Omental fat pad (tissue), 4 donors: ENCODE results near the gene DCHS1. TPM values are rescaled to one million over a fixed set of nuclear protein-coding genes. Genes with fewer than 3 reads are reported as not detected.

ENCODE experiments used
- ATAC-seq: fragments of 150-250 bp; one replicate; pipeline ENCODE4 v1.9.1; 2016; ENCODE audit warnings: mild to moderate bottlenecking, moderate library complexity; ENCODE audit not compliant: low FRiP score
- DNase-seq: peaks from one replicate; pipeline ENCODE4 v3.0.0-alpha.2; 2019; ENCODE audit warnings: low spot score
- CTCF ChIP-seq, 3 donors: fragments of 450-650 bp; IDR thresholded peaks; one replicate each; pipeline ENCODE4 v1.5.1; 2016 to 2017; ENCODE audit warnings: antibody characterized with exemption in 3 of 3, mild to moderate bottlenecking in 3 of 3, moderate library complexity in 2 of 3
- total RNA-seq, 4 donors: library from RNA; depleted of rRNA; stranded (reverse); fragments of >200 nt; gene quantifications; one replicate each; pipeline ENCODE4 v1.1.0, GENCODE V29; 2016

DCHS1 gene
- total RNA-seq, 4 donors from 2014 or later, result 12.6 to 26.3 (median 19.4) TPM

- TF ChIP-seq CTCF (IDR thresholded peaks at IDR 0.05), result no peak
- DNase-seq (no peak), ATAC-seq (no peak)
Observed at GRCh38 chr11:6657346-6657745, 1.7 kb upstream of the DCHS1 start.

DNA sequence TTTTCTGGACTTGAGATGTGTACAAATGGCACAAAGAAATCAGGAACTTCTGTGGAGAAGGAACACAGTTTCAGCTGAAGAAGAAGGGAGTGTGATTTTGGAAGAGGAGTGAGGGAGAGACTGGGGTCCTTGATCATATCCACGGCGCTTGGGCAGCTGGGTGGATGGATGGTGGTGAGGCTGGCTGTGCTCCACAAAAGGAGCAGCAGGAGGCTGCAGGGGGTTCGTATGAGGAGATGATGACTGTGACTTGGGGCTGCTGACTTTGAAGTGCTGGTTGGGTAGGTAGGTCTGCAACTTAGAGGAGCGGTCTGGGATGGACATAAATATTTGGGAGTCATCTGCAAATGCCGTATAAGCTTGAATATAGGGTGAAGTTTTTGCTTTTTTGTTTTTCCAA, 1.3 kb upstream of the DCHS1 start:
- DNase-seq (no peak), ATAC-seq (no peak)
- TF ChIP-seq CTCF (IDR thresholded peaks at IDR 0.05), result no peak

DNA sequence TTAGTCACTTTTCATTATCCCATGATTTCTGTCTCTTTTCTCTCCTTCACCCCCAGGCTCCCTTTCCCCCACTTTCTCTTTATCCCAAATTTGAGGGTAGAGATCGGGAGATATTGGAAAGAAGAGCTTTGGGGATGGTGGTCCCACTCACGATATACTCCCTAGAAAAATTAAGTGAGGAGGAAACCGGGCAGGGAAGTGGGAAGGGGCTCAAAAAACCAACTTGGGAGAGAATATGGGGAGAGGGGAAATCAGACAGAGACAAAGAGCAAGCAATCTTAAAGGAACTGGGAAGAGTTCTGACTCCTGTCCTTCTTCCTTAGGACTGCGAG, 941 bp upstream of the DCHS1 start:
- no peak for DNase-seq
- no peak for TF ChIP-seq CTCF (IDR thresholded peaks at IDR 0.05)

DNA sequence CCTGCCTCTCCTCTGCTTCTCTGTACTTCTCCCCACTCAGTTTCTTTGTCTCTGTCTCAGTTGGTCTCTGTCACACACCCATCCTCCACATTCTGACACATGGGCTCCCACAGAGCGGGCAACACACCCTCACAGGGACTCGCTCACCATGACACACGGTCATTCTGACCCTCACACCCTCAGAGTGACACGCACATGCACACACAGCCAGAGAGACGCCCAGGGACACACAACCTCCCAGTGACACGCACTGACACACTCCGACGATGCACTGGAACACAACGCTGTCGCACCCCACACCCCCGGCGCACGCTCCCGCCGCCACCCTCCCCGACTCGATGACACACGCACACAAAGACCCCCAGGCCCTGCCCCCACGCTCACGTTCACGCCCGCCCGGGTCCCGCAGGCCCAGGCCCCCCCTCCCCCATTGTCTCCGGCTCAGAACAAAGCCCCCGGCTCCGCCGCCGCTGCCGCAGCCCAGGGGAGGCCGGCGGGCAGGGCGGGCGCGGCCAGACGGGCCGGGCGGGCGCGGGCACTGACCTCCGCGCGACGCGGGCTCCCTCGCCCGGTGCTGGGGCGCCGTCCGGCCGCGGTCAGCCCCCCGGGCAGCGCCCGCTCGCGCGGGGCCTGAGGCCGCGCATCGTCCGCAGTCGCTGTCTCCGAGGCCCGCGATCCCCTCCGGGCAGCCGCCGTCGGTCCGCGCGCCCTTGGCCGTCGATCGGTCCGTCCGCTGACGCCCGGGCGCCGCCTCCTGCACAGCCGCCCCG, 404 bp downstream of the DCHS1 start:
- no peak for DNase-seq
- TF ChIP-seq CTCF (IDR thresholded peaks at IDR 0.05), result no peak
- peak; percentile 58 for ATAC-seq

More for the DNA sequence above, 941 bp upstream of the DCHS1 start:
- no peak for ATAC-seq

GRCh38 chr11:6654281-6655019, 1.2 kb downstream of the DCHS1 start:
- no peak for TF ChIP-seq CTCF (IDR thresholded peaks at IDR 0.05)
- no peak for ATAC-seq
- DNase-seq, result no peak

DNA sequence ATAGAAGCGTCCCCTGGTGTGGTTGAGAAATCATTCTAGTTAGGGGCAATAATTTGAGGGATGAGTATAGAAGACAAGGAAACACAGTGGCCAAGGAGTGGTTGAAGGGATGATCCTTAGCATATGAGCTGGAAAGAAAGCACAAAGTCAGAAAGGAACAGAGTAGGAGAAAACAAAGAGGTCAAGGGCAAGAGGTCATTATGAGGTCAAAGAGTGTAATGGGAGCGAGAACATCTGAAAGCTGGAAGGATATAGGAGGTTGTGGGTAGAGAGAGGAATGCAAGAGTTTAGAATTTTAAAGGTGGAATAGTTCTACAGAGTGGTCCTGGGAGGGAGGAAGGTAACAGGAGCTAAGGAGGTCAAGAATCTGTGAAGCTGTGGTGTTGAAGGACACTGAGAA, 2.0 kb downstream of the DCHS1 start:
- ATAC-seq (no peak), DNase-seq (no peak)
- no peak for TF ChIP-seq CTCF (IDR thresholded peaks at IDR 0.05)

DNA sequence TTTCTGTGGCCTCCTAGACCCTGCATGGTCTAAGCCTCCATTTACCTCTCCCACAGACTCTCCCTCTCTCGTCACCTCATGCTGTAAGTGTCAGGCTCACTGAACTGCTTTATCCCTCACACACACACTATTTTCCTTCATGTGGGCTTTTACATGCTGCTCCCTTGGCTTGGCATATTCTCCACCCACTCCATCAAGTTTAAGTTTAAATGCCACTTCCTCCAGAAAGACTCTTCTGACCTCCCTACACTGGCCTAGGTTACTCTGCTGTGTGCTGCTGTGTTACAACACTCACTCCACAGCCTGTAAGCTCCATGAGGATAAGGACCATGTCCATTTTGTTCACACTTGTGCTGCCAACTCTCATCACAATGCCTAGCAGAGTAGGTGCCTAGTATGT, 2.5 kb downstream of the DCHS1 start:
- TF ChIP-seq CTCF (IDR thresholded peaks at IDR 0.05), result no peak
- ATAC-seq (no peak), DNase-seq (no peak)
